Right lobe of liver (tissue), 4 donors: Measurements from ENCODE around the gene ACAD10.

Experiments used
- CTCF ChIP-seq, 4 donors: fragments of 200-600 bp in 3 of 4; fragments of 450-650 bp in 1 of 4; IDR thresholded peaks; one replicate each; pipeline versions ENCODE4 v1.5.1 to v1.8.0; 2016 to 2022; ENCODE audit warnings: antibody characterized with exemption in 4 of 4, mild to moderate bottlenecking in 2 of 4
- POLR2A ChIP-seq: fragments of 450-650 bp; IDR thresholded peaks from one replicate; pipeline ENCODE4 v1.6.1; 2017; ENCODE audit warnings: antibody characterized with exemption, mild to moderate bottlenecking
- donor health status: DM: no; HTN: no; CAD: no.
- donor health status: DM: no; HTN: no; CAD: no.
- donor health status: DM: no; HTN: yes; CAD: no.

DNA sequence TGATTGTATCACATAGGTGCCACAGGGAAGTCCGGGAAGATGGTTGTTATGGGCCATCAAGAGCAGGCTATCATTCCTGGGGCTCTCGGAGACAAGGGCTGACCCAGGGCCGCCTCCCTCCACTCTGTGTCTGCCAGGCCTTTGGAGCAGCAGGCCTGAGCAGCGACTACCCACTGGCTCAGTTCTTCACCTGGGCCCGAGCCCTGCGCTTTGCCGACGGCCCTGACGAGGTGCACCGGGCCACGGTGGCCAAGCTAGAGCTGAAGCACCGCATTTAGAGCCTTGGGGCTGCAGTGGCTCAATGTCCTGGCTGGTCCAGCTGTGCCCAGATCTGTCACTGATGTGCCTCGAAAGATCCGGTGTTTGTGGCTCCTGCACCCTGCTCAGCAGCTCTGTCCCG is 70.3 kb downstream of the ACAD10 start:
- TF ChIP-seq CTCF (IDR thresholded peaks at IDR 0.05) (no peak), POLR2A (no peak)
